SK-N-SH (cell line): ENCODE data around the gene MIA. TPM values are rescaled to one million over a fixed set of nuclear protein-coding genes. Genes with fewer than 3 reads are reported as not detected.
"Not testable (repeated sequence)": the region's sequence is repeated elsewhere in the genome, so short reads cannot be mapped to it uniquely, and the experiment has no call there.

Experiments used
- CTCF ChIA-PET: fragments of 300-600, 350-600 bp; formaldehyde crosslinking; extraction: SDS; loops from one replicate; lab custom pipeline; 2021; lab: Yijun Ruan, JAX
- POLR2A ChIA-PET: fragments of 350-600 bp; sonication (Branson Sonifier 250); formaldehyde crosslinking; extraction: SDS; loops from one replicate; lab custom pipeline; 2020; ENCODE audit warnings: antibody characterized with exemption, inconsistent platforms; lab: Yijun Ruan, JAX
- DNase-seq: peaks from one replicate; pipeline ENCODE4 v3.0.0; 2012
- H2AFZ ChIP-seq: fragments of 200-600 bp; sonication (generic); 2 replicates; pipeline ENCODE4 v1.8.1; 2016; ENCODE audit warnings: antibody characterized with exemption, mild to moderate bottlenecking, low read depth
- H3F3A ChIP-seq: fragments of 200-600 bp; sonication (generic); replicated peaks from 2 replicates; pipeline ENCODE3; 2016; ENCODE audit warnings: antibody characterized with exemption, mild to moderate bottlenecking; ENCODE audit not compliant: insufficient read depth
- H3K27ac ChIP-seq, 2 experiments: fragments of 200-500 bp in 1 of 2; fragments of 200-600 bp in 1 of 2; sonication (Bioruptor generic) in 1 of 2; sonication (generic), shearing (Covaris generic) in 1 of 2; 2 replicates each; pipeline versions ENCODE4 v1.5.1 to v1.6.1; 2014 to 2016; ENCODE audit warnings: low read depth in 2 of 2, inconsistent platforms in 1 of 2, low read length in 1 of 2, mild to moderate bottlenecking in 1 of 2, mixed read lengths in 1 of 2
- H3K27me3 ChIP-seq: fragments of 200-600 bp; sonication (generic), shearing (Covaris generic); 2 replicates; pipeline ENCODE4 v1.6.1; 2016; ENCODE audit warnings: mixed run types; ENCODE audit not compliant: insufficient read depth
- H3K36me3 ChIP-seq, 2 experiments: fragments of 200-500 bp in 1 of 2; fragments of 200-600 bp in 1 of 2; sonication (Bioruptor generic) in 1 of 2; sonication (generic) in 1 of 2; replicated peaks in 1 of 2; 2 replicates each; pipeline versions ENCODE3 to v1.5.1; 2014 to 2016; ENCODE audit warnings: low read length in 1 of 2, mild to moderate bottlenecking in 1 of 2; ENCODE audit not compliant: insufficient read depth in 2 of 2, control insufficient read depth in 1 of 2
- H3K4me1 ChIP-seq, 2 experiments: fragments of 200-500 bp in 1 of 2; fragments of 200-600 bp in 1 of 2; sonication (Bioruptor generic) in 1 of 2; sonication (generic), shearing (Covaris generic) in 1 of 2; 2 replicates each; pipeline versions ENCODE4 v1.5.1 to v1.6.1; 2014 to 2016; ENCODE audit warnings: low read depth in 1 of 2, low read length in 1 of 2, mixed run types in 1 of 2; ENCODE audit not compliant: insufficient read depth in 2 of 2, control insufficient read depth in 1 of 2
- H3K4me2 ChIP-seq: fragments of 200-600 bp; sonication (generic), shearing (Covaris generic); 2 replicates; pipeline ENCODE4 v1.6.1; 2017; ENCODE audit warnings: mixed run types
- H3K4me3 ChIP-seq, 2 experiments: fragments of 200-500 bp in 1 of 2; fragments of 200-600 bp in 1 of 2; sonication (Bioruptor generic) in 1 of 2; sonication (generic), shearing (Covaris generic) in 1 of 2; 2 replicates each; pipeline versions ENCODE4 v1.5.1 to v1.8.1; 2014 to 2016; ENCODE audit warnings: low read depth in 2 of 2, inconsistent platforms in 1 of 2, low read length in 1 of 2, mild to moderate bottlenecking in 1 of 2, mixed read lengths in 1 of 2, moderate library complexity in 1 of 2
- H3K79me2 ChIP-seq: fragments of 200-600 bp; sonication (generic); 2 replicates; pipeline ENCODE4 v1.8.1; 2017; ENCODE audit warnings: mild to moderate bottlenecking; ENCODE audit not compliant: insufficient read depth
- H3K9ac ChIP-seq: fragments of 200-600 bp; sonication (generic); 2 replicates; pipeline ENCODE4 v1.6.1; 2017; ENCODE audit warnings: mixed run types
- H3K9me2 ChIP-seq: fragments of 200-600 bp; sonication (generic); 2 replicates; pipeline ENCODE4 v1.6.1; 2017; ENCODE audit warnings: mixed run types
- H3K9me3 ChIP-seq: fragments of 200-600 bp; sonication (generic); 2 replicates; pipeline ENCODE4 v1.6.1; 2017; ENCODE audit warnings: mixed run types, mild to moderate bottlenecking, moderate library complexity
- H4K20me1 ChIP-seq: fragments of 200-600 bp; sonication (generic); 2 replicates; pipeline ENCODE4 v1.6.1; 2017; ENCODE audit warnings: mild to moderate bottlenecking, mixed run types; ENCODE audit not compliant: insufficient read depth
- EZH2phosphoT487 ChIP-seq: fragments of 200-600 bp; sonication (generic); IDR thresholded peaks from 2 replicates; pipeline ENCODE4 v1.6.1; 2017; ENCODE audit warnings: low read depth, mixed run types, mild to moderate bottlenecking, antibody characterized with exemption, moderate library complexity, borderline replicate concordance
- FOXM1 ChIP-seq: IDR thresholded peaks from 2 replicates; pipeline ENCODE4 v1.4.0; 2012; ENCODE audit warnings: low read depth, mild to moderate bottlenecking
- GATA2 ChIP-seq: sonication (generic); formaldehyde crosslinking; IDR thresholded peaks from 2 replicates; pipeline ENCODE4 v1.5.0; 2020; ENCODE audit warnings: mild to moderate bottlenecking, missing genetic modification reagents
- JUND ChIP-seq: IDR thresholded peaks from 2 replicates; pipeline ENCODE4 v1.4.0; 2012
- MXI1 ChIP-seq: IDR thresholded peaks from 2 replicates; pipeline ENCODE4 v1.6.1; 2012; ENCODE audit warnings: mild to moderate bottlenecking, low read depth, low read length, improper control_type of control experiment
- NFIC ChIP-seq: IDR thresholded peaks from 2 replicates; pipeline ENCODE4 v1.4.0; 2012; ENCODE audit warnings: borderline replicate concordance
- POLR2AphosphoS5 ChIP-seq: IDR thresholded peaks from 2 replicates; pipeline ENCODE4 v1.6.1; 2012; ENCODE audit warnings: low read depth, low read length
- RCOR1 ChIP-seq: fragments of 150-350 bp; IDR thresholded peaks from 2 replicates; pipeline ENCODE4 v1.6.1; 2017; ENCODE audit warnings: antibody characterized with exemption, low read length
- RFX5 ChIP-seq: IDR thresholded peaks from 2 replicates; pipeline ENCODE4 v1.6.1; 2012; ENCODE audit warnings: mild to moderate bottlenecking, improper control_type of control experiment, low read length
- TAF1 ChIP-seq: IDR thresholded peaks from 2 replicates; pipeline ENCODE4 v1.6.1; 2012; ENCODE audit warnings: low read depth, mild to moderate bottlenecking, low read length, moderate library complexity, borderline replicate concordance
- WGBS: methylation state at CpG from one replicate; pipeline ENCODE4 v1.1.6; 2017; ENCODE audit warnings: low lambda C conversion rate; 5-methylcytosine and 5-hydroxymethylcytosine counted together
- polyA plus RNA-seq, 3 experiments: library from polyadenylated mRNA; depleted of rRNA; stranded (reverse); fragments of >200 nt; gene quantifications; 2 replicates each; pipeline ENCODE4 v1.2.3, GENCODE V29; 2012
- TF ChIP-seq, protein P1 (sequence below): IDR thresholded peaks from 2 replicates; pipeline ENCODE4 v1.4.0; 2012; ENCODE audit warnings: low read depth

MIA gene
- polyA plus RNA-seq, 1 of the 3 experiments (the other 2 are of a cell fraction): not detected

- ChIA-PET CTCF (interaction anchor here (1.3 kb wide), 1 partner anchor 17 kb away, joined by 5 read pairs; the partner anchor contains the start of gene EGLN2), POLR2A (no interaction called here)
- no peak for DNase-seq
- Histone ChIP-seq H3F3A (peaks cover 13% of the 10 kb centered on the region), H4K20me1 (no peaks in the 10 kb centered on the region), H3K36me3 (no peaks in the 10 kb centered on the region), H3K27ac (no peak overlapping the region), H2AFZ (no peak overlapping the region), H3K4me3 (no peak overlapping the region), H3K9me3 (no peaks in the 10 kb centered on the region), H3K9me2 (no peaks in the 10 kb centered on the region), H3K9ac (no peak overlapping the region), H3K27me3 (no peaks in the 10 kb centered on the region), H3K4me1 (peaks cover 6 to 9% of the 10 kb centered on the region in 2 experiments; a peak in 2 of 4 replicates), H3K4me2 (no peak overlapping the region), H3K79me2 (peaks cover 15% of the 10 kb centered on the region; the same call in 1 of the 2 replicates)
- TF ChIP-seq TAF1: no peak
- no peak for TF ChIP-seq POLR2AphosphoS5
- TF ChIP-seq JUND: no peak
- TF ChIP-seq GATA2: no peak
- no peak for TF ChIP-seq FOXM1
- no peak for TF ChIP-seq RCOR1
- 95% methylated on average over 7 of the region's 7 CpGs for WGBS
Observed at GRCh38 chr19:40781140-40781539, 5.8 kb downstream of the MIA start.

DNA sequence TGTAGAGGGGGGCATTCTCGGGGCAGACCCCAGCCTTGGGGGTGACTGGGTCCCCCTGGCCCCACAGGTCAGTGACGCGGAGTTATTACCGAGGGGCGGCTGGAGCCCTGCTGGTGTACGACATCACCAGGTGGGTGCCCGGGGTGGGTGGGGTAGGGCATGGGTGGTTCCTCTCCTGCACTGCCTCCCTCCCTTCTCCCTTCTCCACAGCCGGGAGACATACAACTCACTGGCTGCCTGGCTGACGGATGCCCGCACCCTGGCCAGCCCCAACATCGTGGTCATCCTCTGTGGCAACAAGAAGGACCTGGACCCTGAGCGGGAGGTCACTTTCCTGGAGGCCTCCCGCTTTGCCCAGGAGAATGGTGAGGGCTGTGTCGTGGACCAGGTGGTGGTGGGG is 8.4 kb downstream of the MIA start:
- no peak overlapping the region for H3K27ac ChIP-seq
- H4K20me1 ChIP-seq: no peaks in the 10 kb centered on the region
- no peaks in the 10 kb centered on the region for H3K27me3 ChIP-seq
- peaks cover 0 to 3% of the 10 kb centered on the region in 2 experiments for H3K36me3 ChIP-seq
- TF ChIP-seq NFIC (no peak), RFX5 (no peak), MXI1 (no peak), EZH2phosphoT487 (no peak)
- TF ChIP-seq, protein P1, sequence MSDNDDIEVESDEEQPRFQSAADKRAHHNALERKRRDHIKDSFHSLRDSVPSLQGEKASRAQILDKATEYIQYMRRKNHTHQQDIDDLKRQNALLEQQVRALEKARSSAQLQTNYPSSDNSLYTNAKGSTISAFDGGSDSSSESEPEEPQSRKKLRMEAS: no peak
- no peak overlapping the region for H3K4me3 ChIP-seq
- 95% methylated on average over 6 of the region's 14 CpGs for WGBS
- peaks cover 15% of the 10 kb centered on the region; the same call in 1 of the 2 replicates for H3K79me2 ChIP-seq
- H3K9ac ChIP-seq: no peak overlapping the region
- POLR2A ChIA-PET: no interaction called here
- no peak overlapping the region for H2AFZ ChIP-seq
- no peak for DNase-seq
- CTCF ChIA-PET: interaction anchor here (0.8 kb wide), 1 partner anchor 243 kb away, joined by 3 read pairs; no protein-coding TSS in a partner anchor
- H3K9me3 ChIP-seq: no peaks in the 10 kb centered on the region
- H3K4me1 ChIP-seq: peaks cover 0 to 4% of the 10 kb centered on the region in 2 experiments; a peak in 1 of 4 replicates
- no peaks in the 10 kb centered on the region for H3K9me2 ChIP-seq
- no peaks in the 10 kb centered on the region for H3F3A ChIP-seq
- H3K4me2 ChIP-seq: no peak overlapping the region

- H3K4me2 ChIP-seq, H2AFZ ChIP-seq, H3K27me3 ChIP-seq, H3K4me1 ChIP-seq, H3F3A ChIP-seq, H3K9me2 ChIP-seq, DNase-seq, H3K27ac ChIP-seq, H3K36me3 ChIP-seq, H3K9ac ChIP-seq, H3K4me3 ChIP-seq, H3K9me3 ChIP-seq, H4K20me1 ChIP-seq, POLR2A ChIA-PET: not testable (repeated sequence)
- CTCF ChIA-PET: interaction anchor here (0.8 kb wide), 1 partner anchor 243 kb away, joined by 3 read pairs; no protein-coding TSS in a partner anchor
- 94% methylated on average over 2 of the region's 2 CpGs for WGBS
- H3K79me2 ChIP-seq: peaks cover 14% of the 10 kb centered on the region; the same call in 1 of the 2 replicates
Observed at GRCh38 chr19:40784146-40784545, 8.8 kb downstream of the MIA start.
